MM.1S (cell line): ENCODE measurements around the gene DNAJC30.

Experiments
- CTCF ChIP-seq: fragments of 300-600 bp; sonication (generic); IDR thresholded peaks from 2 replicates; pipeline ENCODE4 v1.5.1; 2016; ENCODE audit warnings: antibody characterized with exemption, low read length, mixed read lengths
- EZH2 ChIP-seq: fragments of 300-600 bp; sonication (generic); optimal IDR thresholded peaks from 2 replicates; pipeline ENCODE3; 2017; ENCODE audit warnings: low read depth, mild to moderate bottlenecking, antibody characterized with exemption, low read length, mixed read lengths
- EZH2phosphoT487 ChIP-seq: fragments of 300-600 bp; sonication (generic); IDR thresholded peaks from 2 replicates; pipeline ENCODE4 v1.6.1; 2018; ENCODE audit warnings: antibody characterized with exemption, low read length

- TF ChIP-seq CTCF (no peak), EZH2 (no peak), EZH2phosphoT487 (no peak)
These were observed 34.5 kb downstream of the DNAJC30 start for GRCh38 chr7:73648593-73649332.
